Iris pigment epithelial cell (primary cell): Measurements from ENCODE around the gene PI4K2B.
"Not testable (repeated sequence)": the region's sequence is repeated elsewhere in the genome, so short reads cannot be mapped to it uniquely, and the experiment has no call there.

Experiments
- DNase-seq: peaks from one replicate; pipeline ENCODE4 v3.0.0-alpha.2; 2011; ENCODE audit warnings: low read depth

The PI4K2B gene

GRCh38 chr4:25306518-25307057, 72.8 kb downstream of the PI4K2B start:
- no peak for DNase-seq

GRCh38 chr4:25307596-25307995, 73.8 kb downstream of the PI4K2B start:
- DNase-seq = no peak

- peak; percentile 34 for DNase-seq
Observed at GRCh38 chr4:25308306-25308705, 74.5 kb downstream of the PI4K2B start.

DNA sequence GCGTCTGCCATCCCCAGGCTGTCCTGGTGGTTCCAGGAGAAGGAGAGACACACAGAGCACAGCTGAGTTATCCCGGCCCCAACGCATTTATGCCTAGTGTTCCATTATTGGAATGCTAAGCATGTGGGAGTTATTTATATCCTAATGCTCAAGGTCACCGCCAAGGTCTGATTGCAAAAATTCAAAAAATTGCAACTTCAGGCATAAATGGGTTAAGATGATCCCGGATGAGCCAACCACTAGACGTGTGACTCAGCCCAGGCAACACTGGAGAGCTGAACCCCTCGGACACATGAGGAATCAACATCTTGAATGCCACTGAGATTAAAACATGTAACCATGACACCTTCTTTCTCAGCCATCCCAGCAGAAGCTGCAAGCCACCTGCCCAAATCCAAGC, 74.9 kb downstream of the PI4K2B start:
- peak; percentile 69 for DNase-seq

GRCh38 chr4:25310066-25310802, 76.4 kb downstream of the PI4K2B start:
- no peak for DNase-seq

GRCh38 chr4:25310803-25311166, 77.0 kb downstream of the PI4K2B start:
- no peak for DNase-seq

GRCh38 chr4:25312496-25313200, 78.8 kb downstream of the PI4K2B start, which contains the start of gene ZCCHC4:
TSS of gene ZCCHC4 (plus strand) at chr4:25312774. CDS start at chr4:25312810, 36 bp downstream.
- peak; percentile 90 for DNase-seq

DNA sequence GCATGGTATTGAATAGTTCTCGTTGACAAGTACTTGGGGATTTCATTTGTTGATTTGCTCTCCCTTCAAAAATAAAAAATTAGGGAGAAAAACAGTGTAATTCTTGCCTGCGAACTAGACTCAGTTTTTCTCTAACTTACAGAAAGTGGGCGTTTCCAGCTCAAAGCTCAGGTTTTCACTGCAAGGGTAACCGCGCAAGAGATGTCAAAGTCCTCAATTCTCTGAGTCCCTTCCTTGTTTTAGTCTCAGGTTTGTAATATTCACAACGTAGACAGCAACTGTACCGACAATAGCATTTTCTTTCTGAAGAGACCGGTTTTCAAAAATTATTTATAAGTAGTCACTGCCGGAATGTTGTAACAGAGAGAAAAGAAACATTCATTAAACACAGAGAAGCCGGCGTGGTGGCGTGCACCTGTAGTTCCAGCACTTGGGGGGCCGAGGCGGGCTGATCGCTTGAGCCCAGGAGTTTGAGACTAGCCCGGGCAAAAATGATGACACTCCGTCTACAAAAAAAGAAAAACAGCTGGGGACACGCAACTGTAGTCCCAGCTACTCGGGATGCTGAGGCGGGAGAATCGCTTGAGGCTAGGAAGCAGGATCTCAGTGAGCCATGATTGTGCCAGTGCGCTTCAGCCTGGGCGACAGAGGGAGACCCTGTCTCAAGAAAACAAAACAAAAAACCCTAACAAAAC, 79.5 kb downstream of the PI4K2B start:
- DNase-seq = peak; percentile 11

GRCh38 chr4:25320336-25320735, 86.5 kb downstream of the PI4K2B start:
- peak; percentile 66 for DNase-seq

DNA sequence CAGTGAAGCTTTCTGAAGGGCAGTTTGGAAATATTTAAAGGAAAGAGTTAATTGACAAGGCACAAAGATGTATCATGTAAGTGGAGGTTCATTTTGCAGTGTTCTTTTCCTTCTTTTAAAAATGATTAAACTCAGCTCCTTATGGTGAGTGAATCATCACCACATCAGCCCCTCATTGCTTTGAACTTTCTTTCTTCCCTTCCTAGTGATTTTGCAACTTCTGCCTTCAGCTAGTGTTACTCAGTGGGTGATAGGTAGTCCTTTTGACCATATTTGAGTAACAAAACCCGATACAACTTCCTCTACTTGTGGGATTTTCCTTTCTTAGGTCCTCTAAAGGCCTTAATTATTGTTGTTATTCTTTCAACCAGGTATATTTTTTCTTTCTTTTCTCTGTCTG, 86.9 kb downstream of the PI4K2B start:
- peak; percentile 96 for DNase-seq

GRCh38 chr4:25321703-25322102, 87.9 kb downstream of the PI4K2B start:
- DNase-seq = no peak

- DNase-seq = not testable (repeated sequence)
Observed at GRCh38 chr4:25328463-25328862, 94.6 kb downstream of the PI4K2B start.
